Transverse colon (tissue), 4 donors: ENCODE measurements around the gene EPN2. TPM values are rescaled to one million over a fixed set of nuclear protein-coding genes. Genes with fewer than 3 reads are reported as not detected.

Source experiments
- DNase-seq: peaks from one replicate; pipeline ENCODE4 v3.0.0-alpha.2; 2019
- H3K27ac ChIP-seq, 4 donors: fragments of 200-600 bp; sonication (generic); 2 replicates each; pipeline ENCODE4 v1.5.1; 2016 to 2018; ENCODE audit warnings: inconsistent platforms in 4 of 4
- H3K27me3 ChIP-seq: fragments of 200-600 bp; sonication (generic); 2 replicates; pipeline ENCODE4 v1.5.1; 2017; ENCODE audit warnings: inconsistent platforms
- H3K36me3 ChIP-seq, 4 donors: fragments of 200-600 bp; sonication (generic); 2 replicates each; pipeline ENCODE4 v1.5.1; 2017 to 2019; ENCODE audit warnings: inconsistent platforms in 4 of 4
- H3K4me1 ChIP-seq, 4 donors: fragments of 200-600 bp; sonication (generic); 2 replicates each; pipeline ENCODE4 v1.5.1; 2017 to 2020; ENCODE audit warnings: inconsistent platforms in 4 of 4
- H3K4me3 ChIP-seq, 4 donors: fragments of 200-600 bp; sonication (generic); 1 replicate in 1 of 4; 2 replicates in 3 of 4; pipeline versions ENCODE4 v1.5.1 to v1.6.1; 2017 to 2019; ENCODE audit warnings: inconsistent platforms in 4 of 4
- H3K9me3 ChIP-seq, 2 donors: fragments of 200-600 bp; sonication (generic); 2 replicates each; pipeline ENCODE4 v1.5.1; 2017 to 2019; ENCODE audit warnings: inconsistent platforms in 2 of 2
- CTCF ChIP-seq, 5 experiments: fragments of 200-600 bp in 3 of 5; fragments of 450-650 bp in 2 of 5; sonication (generic) in 3 of 5; IDR thresholded peaks; 1 replicate in 2 of 5; 2 replicates in 3 of 5; pipeline ENCODE4 v1.5.1; 2016 to 2017; ENCODE audit warnings: antibody characterized with exemption in 5 of 5, inconsistent platforms in 3 of 5, mild to moderate bottlenecking in 2 of 5, moderate library complexity in 1 of 5
- EP300 ChIP-seq: sonication (generic); formaldehyde crosslinking; IDR thresholded peaks from one replicate; pipeline ENCODE4 v1.6.1; 2017; ENCODE audit warnings: antibody characterized with exemption, low read depth
- POLR2A ChIP-seq: fragments of 450-650 bp; IDR thresholded peaks from one replicate; pipeline ENCODE4 v1.6.1; 2016; ENCODE audit warnings: antibody characterized with exemption, mild to moderate bottlenecking, moderate library complexity
- POLR2AphosphoS5 ChIP-seq, 3 donors: sonication (generic); formaldehyde crosslinking; IDR thresholded peaks; one replicate each; pipeline ENCODE4 v1.6.1; 2016; ENCODE audit warnings: antibody characterized with exemption in 3 of 3
- WGBS, 2 donors: methylation state at CpG; one replicate each; pipeline ENCODE4 v1.1.5; 2018; ENCODE audit warnings: low coverage in 1 of 2; 5-methylcytosine and 5-hydroxymethylcytosine counted together
- in situ Hi-C, 4 donors: fragments of 200-750 bp; cut with MboI; loops; one replicate each; pipeline versions ENCODE4 v1.15.0 to v1.15.1; 2017; ENCODE audit warnings: low sequenced_read_pairs in 3 of 4, low pct_ligation_motif_present in 1 of 4, low pct_unique_long_range_greater_than_20kb in 1 of 4
- intact Hi-C: fragments of 100-400 bp; cut with DNase I; formaldehyde crosslinking; loops from one replicate; pipeline ENCODE4 v1.15.1; 2023; ENCODE audit warnings: low total_unique reads
- total RNA-seq, 4 donors: library from RNA; depleted of rRNA; stranded (reverse); fragments of >200 nt; gene quantifications; one replicate each; pipeline ENCODE4 v1.1.0, GENCODE V29; 2016

Gene EPN2
- total RNA-seq, 4 donors from 2014 or later, result 30.4 to 98.7 (median 65.5) TPM

GRCh38 chr17:19341211-19341631, 104.1 kb downstream of the EPN2 start:
- DNase-seq, result no peak
- Histone ChIP-seq H3K4me3 (no peak overlapping the region), H3K27ac (no peak overlapping the region), H3K4me1 (peaks cover under 1 to 14% (median 9%) of the 10 kb centered on the region in 4 donors), H3K36me3 (no peaks in the 10 kb centered on the region), H3K9me3 (no peaks in the 10 kb centered on the region), H3K27me3 (no peaks in the 10 kb centered on the region)
- TF ChIP-seq CTCF (IDR thresholded peaks at IDR 0.05), result no peak
- no peak for TF ChIP-seq POLR2AphosphoS5 (IDR thresholded peaks at IDR 0.05)
- TF ChIP-seq EP300, result no peak
- no peak for TF ChIP-seq POLR2A
- in situ Hi-C loops (no loop called here), intact Hi-C loops (no loop called here)
- WGBS, 2 donors, result 77 to 80% methylated on average over 5 to 7 of the region's 7 CpGs

- in situ Hi-C loops, result no loop called here
- 63 to 65% methylated on average over 6 to 20 of the region's 20 CpGs for WGBS, 2 donors
- H3K9me3 ChIP-seq, result no peaks in the 10 kb centered on the region
- TF ChIP-seq POLR2AphosphoS5 (IDR thresholded peaks at IDR 0.05) (no peak), CTCF (IDR thresholded peaks at IDR 0.05) (no peak), EP300 (no peak), POLR2A (no peak)
- H3K4me3 ChIP-seq, result no peak overlapping the region
- H3K27me3 ChIP-seq, result no peaks in the 10 kb centered on the region
- peaks cover 7 to 21% (median 13%) of the 10 kb centered on the region in 4 donors for H3K4me1 ChIP-seq
- intact Hi-C loops, result no loop called here
- H3K27ac ChIP-seq, result no peak overlapping the region
- H3K36me3 ChIP-seq, result no peaks in the 10 kb centered on the region
- DNase-seq, result no peak
These were observed 104.8 kb downstream of the EPN2 start for GRCh38 chr17:19341641-19342610.

- H3K4me1 ChIP-seq, result peaks cover 9 to 29% (median 16%) of the 10 kb centered on the region in 4 donors
- no peak overlapping the region for H3K4me3 ChIP-seq
- DNase-seq, result no peak
These were observed 105.6 kb downstream of the EPN2 start for GRCh38 chr17:19342611-19343255.

More at GRCh38 chr17:19342611-19343255, 105.6 kb downstream of the EPN2 start:
- TF ChIP-seq POLR2AphosphoS5 (IDR thresholded peaks at IDR 0.05) (no peak), EP300 (no peak), POLR2A (no peak), CTCF (IDR thresholded peaks at IDR 0.05) (no peak)
- WGBS, 2 donors, result 61 to 86% methylated on average over 1 to 7 of the region's 7 CpGs
- Histone ChIP-seq H3K36me3 (no peaks in the 10 kb centered on the region), H3K27ac (no peak overlapping the region), H3K9me3 (no peaks in the 10 kb centered on the region), H3K27me3 (no peaks in the 10 kb centered on the region)
- in situ Hi-C loops, result no loop called here
- intact Hi-C loops, result no loop called here
